Measurements from ENCODE around the gene VSX2. TPM values are rescaled to one million over a fixed set of nuclear protein-coding genes. Genes with fewer than 3 reads are reported as not detected.

VSX2 gene
- total RNA-seq, 2 donors from 2014 or later, result not detected

DNA sequence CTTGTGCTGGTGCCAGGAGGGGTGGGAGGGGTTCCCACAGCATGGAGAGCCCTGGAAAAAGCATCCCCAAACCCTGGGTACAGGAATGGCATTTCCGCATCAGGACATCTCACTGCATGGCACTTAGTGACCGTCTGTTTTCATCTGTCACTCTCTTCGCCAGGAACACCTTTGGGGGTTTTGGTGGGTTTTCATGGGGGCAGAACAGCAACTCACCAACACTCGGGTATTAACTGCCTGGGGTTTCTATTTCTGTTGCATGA, 3.5 kb downstream of the VSX2 start:
- intact Hi-C loops (cut with DNase I), result no loop called here
- WGBS, result 35% methylated on average over 4 of the region's 4 CpGs
- peaks cover 46% of the 10 kb centered on the region for H3K27me3 ChIP-seq (replicated peaks; ENCODE audit: insufficient read depth)

GRCh38 chr14:74243051-74243450, 3.8 kb downstream of the VSX2 start:
- H3K9me3 ChIP-seq, result no peaks in the 10 kb centered on the region
- no peak overlapping the region for H3K4me3 ChIP-seq
- H3K36me3 ChIP-seq, result no peaks in the 10 kb centered on the region
- 17% methylated on average over 5 of the region's 5 CpGs for WGBS
- no peak for TF ChIP-seq POLR2A (IDR thresholded peaks at IDR 0.05)
- TF ChIP-seq, protein P1, sequence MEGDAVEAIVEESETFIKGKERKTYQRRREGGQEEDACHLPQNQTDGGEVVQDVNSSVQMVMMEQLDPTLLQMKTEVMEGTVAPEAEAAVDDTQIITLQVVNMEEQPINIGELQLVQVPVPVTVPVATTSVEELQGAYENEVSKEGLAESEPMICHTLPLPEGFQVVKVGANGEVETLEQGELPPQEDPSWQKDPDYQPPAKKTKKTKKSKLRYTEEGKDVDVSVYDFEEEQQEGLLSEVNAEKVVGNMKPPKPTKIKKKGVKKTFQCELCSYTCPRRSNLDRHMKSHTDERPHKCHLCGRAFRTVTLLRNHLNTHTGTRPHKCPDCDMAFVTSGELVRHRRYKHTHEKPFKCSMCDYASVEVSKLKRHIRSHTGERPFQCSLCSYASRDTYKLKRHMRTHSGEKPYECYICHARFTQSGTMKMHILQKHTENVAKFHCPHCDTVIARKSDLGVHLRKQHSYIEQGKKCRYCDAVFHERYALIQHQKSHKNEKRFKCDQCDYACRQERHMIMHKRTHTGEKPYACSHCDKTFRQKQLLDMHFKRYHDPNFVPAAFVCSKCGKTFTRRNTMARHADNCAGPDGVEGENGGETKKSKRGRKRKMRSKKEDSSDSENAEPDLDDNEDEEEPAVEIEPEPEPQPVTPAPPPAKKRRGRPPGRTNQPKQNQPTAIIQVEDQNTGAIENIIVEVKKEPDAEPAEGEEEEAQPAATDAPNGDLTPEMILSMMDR (IDR thresholded peaks at IDR 0.05), result no peak
- TF ChIP-seq POLR2AphosphoS5 (IDR thresholded peaks at IDR 0.05), result no peak
- peaks cover 10% of the 10 kb centered on the region for H3K4me1 ChIP-seq (replicated peaks)
- DNase-seq (ENCODE audit: low spot score), result no peak
- H3K27ac ChIP-seq, result no peak overlapping the region
- H3K27me3 ChIP-seq (replicated peaks; ENCODE audit: insufficient read depth), result peaks cover 46% of the 10 kb centered on the region
- intact Hi-C loops (cut with DNase I), result no loop called here

More for the DNA sequence above, 3.5 kb downstream of the VSX2 start:
- Histone ChIP-seq H3K9me3 (no peaks in the 10 kb centered on the region), H3K27ac (no peak overlapping the region), H3K4me3 (no peak overlapping the region), H3K36me3 (no peaks in the 10 kb centered on the region), H3K4me1 (replicated peaks) (peaks cover 10% of the 10 kb centered on the region)
- TF ChIP-seq, protein P1 (IDR thresholded peaks at IDR 0.05), result no peak
- no peak for TF ChIP-seq POLR2A (IDR thresholded peaks at IDR 0.05)
- TF ChIP-seq POLR2AphosphoS5 (IDR thresholded peaks at IDR 0.05), result no peak
- DNase-seq (ENCODE audit: low spot score), result no peak

DNA sequence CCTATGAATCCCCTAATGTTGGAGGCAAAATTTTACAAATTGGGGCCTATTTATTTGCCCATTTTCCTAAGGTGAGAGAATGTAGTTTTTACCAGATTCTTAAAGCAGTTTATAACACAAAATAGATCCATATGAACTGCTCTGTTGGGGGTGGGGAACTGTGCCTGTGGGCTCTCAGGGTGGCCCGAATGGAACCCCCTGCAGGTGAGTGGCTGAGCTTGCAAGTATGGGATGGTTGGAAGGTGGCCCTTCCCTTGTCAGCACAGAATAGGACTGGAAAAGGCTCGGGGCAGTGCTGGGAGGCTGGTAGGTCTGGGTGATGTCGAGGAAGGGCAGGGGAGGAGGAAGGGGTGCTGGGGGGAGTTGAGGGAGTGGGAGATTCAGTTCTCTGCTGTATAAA, 4.9 kb downstream of the VSX2 start:
- Histone ChIP-seq H3K9me3 (no peaks in the 10 kb centered on the region), H3K27ac (no peak overlapping the region), H3K27me3 (replicated peaks; ENCODE audit: insufficient read depth) (peaks cover 42% of the 10 kb centered on the region), H3K4me3 (no peak overlapping the region), H3K36me3 (no peaks in the 10 kb centered on the region), H3K4me1 (replicated peaks) (peaks cover 10% of the 10 kb centered on the region)
- DNase-seq (ENCODE audit: low spot score), result no peak
- intact Hi-C loops (cut with DNase I), result no loop called here
- TF ChIP-seq, protein P1 (IDR thresholded peaks at IDR 0.05), result no peak
- TF ChIP-seq POLR2AphosphoS5 (IDR thresholded peaks at IDR 0.05) (no peak), POLR2A (IDR thresholded peaks at IDR 0.05) (no peak)
- 32% methylated on average over 3 of the region's 3 CpGs for WGBS

DNA sequence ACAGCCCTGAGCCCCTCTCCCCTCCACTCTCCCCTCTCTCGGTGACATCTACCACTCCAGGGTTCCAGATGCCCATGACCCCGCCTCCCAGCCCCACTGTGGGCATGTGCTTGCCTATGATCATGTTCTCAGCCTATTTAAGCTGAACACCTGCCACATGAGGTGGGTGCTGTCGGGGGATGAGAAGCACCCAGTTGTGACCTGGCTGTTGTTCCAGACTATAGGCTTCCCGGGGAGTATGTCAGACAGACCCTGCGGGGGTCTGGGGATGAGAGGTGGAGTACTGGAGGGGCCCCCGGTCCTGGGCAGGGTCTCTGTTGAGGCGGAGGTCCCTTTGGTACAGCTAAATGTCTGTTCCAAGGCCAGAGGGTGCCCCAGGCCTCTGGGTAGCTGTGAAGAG, 6.0 kb downstream of the VSX2 start:
- no peaks in the 10 kb centered on the region for H3K36me3 ChIP-seq
- TF ChIP-seq POLR2A (IDR thresholded peaks at IDR 0.05), result no peak
- TF ChIP-seq POLR2AphosphoS5 (IDR thresholded peaks at IDR 0.05), result no peak
- TF ChIP-seq, protein P1 (IDR thresholded peaks at IDR 0.05), result no peak
- intact Hi-C loops (cut with DNase I), result no loop called here
- H3K4me3 ChIP-seq, result no peak overlapping the region
- H3K27me3 ChIP-seq (replicated peaks; ENCODE audit: insufficient read depth), result peaks cover 31% of the 10 kb centered on the region
- H3K4me1 ChIP-seq (replicated peaks), result peaks cover 8% of the 10 kb centered on the region
- no peaks in the 10 kb centered on the region for H3K9me3 ChIP-seq
- DNase-seq (ENCODE audit: low spot score), result no peak
- H3K27ac ChIP-seq, result no peak overlapping the region
- WGBS, result 67% methylated on average over 7 of the region's 7 CpGs

GRCh38 chr14:74246542-74246941, 7.3 kb downstream of the VSX2 start:
- no peaks in the 10 kb centered on the region for H3K4me1 ChIP-seq (replicated peaks)
- no peak overlapping the region for H3K4me3 ChIP-seq
- no peaks in the 10 kb centered on the region for H3K9me3 ChIP-seq
- intact Hi-C loops (cut with DNase I), result no loop called here
- 60% methylated on average over 8 of the region's 8 CpGs for WGBS
- no peak overlapping the region for H3K27ac ChIP-seq
- H3K27me3 ChIP-seq (replicated peaks; ENCODE audit: insufficient read depth), result peaks cover 18% of the 10 kb centered on the region
- no peak for DNase-seq (ENCODE audit: low spot score)
- TF ChIP-seq POLR2AphosphoS5 (IDR thresholded peaks at IDR 0.05) (no peak), POLR2A (IDR thresholded peaks at IDR 0.05) (no peak)
- TF ChIP-seq, protein P1 (IDR thresholded peaks at IDR 0.05), result no peak
- H3K36me3 ChIP-seq, result no peaks in the 10 kb centered on the region

Data from prostate gland (tissue), 2 donors.